CD4-positive, alpha-beta T cell treated with Interleukin-15 for 4 hours (primary cell): ENCODE measurements around the gene SNAPC5.
A peak's percentile ranks its signal among the peaks of the same experiment; 100 is the strongest.
"Not testable (repeated sequence)": the region's sequence is repeated elsewhere in the genome, so short reads cannot be mapped to it uniquely, and the experiment has no call there.

ENCODE experiments used
- DNase-seq: peaks from one replicate; pipeline ENCODE4 v3.0.0-alpha.2; 2020; ENCODE audit warnings: low spot score

The SNAPC5 gene

GRCh38 chr15:66497502-66498455, at the start of gene SNAPC5:
Gene SNAPC5 (minus strand): TSS chr15:66497762. CDS start chr15:66497731, 31 bp downstream.
- peak; percentile 96 for DNase-seq

GRCh38 chr15:66545255-66545654, 47.7 kb upstream of the SNAPC5 start:
- no peak for DNase-seq

GRCh38 chr15:66542896-66543295, 45.3 kb upstream of the SNAPC5 start:
- DNase-seq, result no peak

GRCh38 chr15:66535056-66535455, 37.5 kb upstream of the SNAPC5 start:
- DNase-seq, result no peak

GRCh38 chr15:66524838-66525237, 27.3 kb upstream of the SNAPC5 start:
- no peak for DNase-seq

- no peak for DNase-seq
Observed at GRCh38 chr15:66523926-66524325, 26.4 kb upstream of the SNAPC5 start.

- no peak for DNase-seq
Observed at GRCh38 chr15:66515901-66516322, 18.4 kb upstream of the SNAPC5 start.

- no peak for DNase-seq
Observed at GRCh38 chr15:66514586-66514985, 17.0 kb upstream of the SNAPC5 start.

GRCh38 chr15:66508293-66508883, 10.8 kb upstream of the SNAPC5 start:
- no peak for DNase-seq

GRCh38 chr15:66505818-66506217, 8.3 kb upstream of the SNAPC5 start:
- no peak for DNase-seq

- DNase-seq, result no peak
Observed at GRCh38 chr15:66505430-66505811, 7.9 kb upstream of the SNAPC5 start.

GRCh38 chr15:66504563-66505429, 7.2 kb upstream of the SNAPC5 start, which contains the start of the genes RPL4 and ZWILCH:
Gene RPL4 (minus strand): TSS chr15:66504855. CDS start chr15:66504790, 65 bp downstream.
Gene ZWILCH (plus strand): TSS chr15:66505326. CDS start chr15:66505339, 13 bp downstream.
- DNase-seq, result peak; percentile 80

- no peak for DNase-seq
Observed at GRCh38 chr15:66503780-66504562, 6.4 kb upstream of the SNAPC5 start.

- DNase-seq, result not testable (repeated sequence)
Observed at GRCh38 chr15:66503041-66503648, 5.6 kb upstream of the SNAPC5 start.

- DNase-seq, result no peak
Observed at GRCh38 chr15:66502491-66502890, 4.9 kb upstream of the SNAPC5 start.

GRCh38 chr15:66500346-66500745, 2.8 kb upstream of the SNAPC5 start:
- not testable (repeated sequence) for DNase-seq

GRCh38 chr15:66498501-66499386, 1.2 kb upstream of the SNAPC5 start:
- peak; percentile 49 for DNase-seq

GRCh38 chr15:66496951-66497501, 536 bp downstream of the SNAPC5 start:
- DNase-seq, result peak; percentile 16

- no peak for DNase-seq
Observed at GRCh38 chr15:66494262-66494661, 3.3 kb downstream of the SNAPC5 start.
